Measurements from ENCODE around the gene LRSAM1.

Gene LRSAM1

GRCh38 chr9:127450830-127451607 lies at the start of gene LRSAM1, which contains the start of gene RPL12:
TSS of gene LRSAM1 (plus strand) at chr9:127451510. CDS start at chr9:127454528, 3,018 bp downstream.
TSS of gene RPL12 (minus strand) at chr9:127451406. CDS start at chr9:127451317, 89 bp downstream.
- Mint-ChIP-seq H3K4me3 (peak within 1 kb of the TSS; percentile 97), H3K27me3 (no peaks in the 10 kb centered on the region), H3K36me3 (ENCODE audit: low read depth) (peaks cover 63% of the 10 kb centered on the region), H3K4me1 (ENCODE audit: low read depth) (peaks cover 54% of the 10 kb centered on the region), H3K27ac (peak within 1 kb of the TSS; percentile 99), H3K9me3 (no peaks in the 10 kb centered on the region)

GRCh38 chr9:127402401-127403090 lies 48.8 kb upstream of the LRSAM1 start:
- Mint-ChIP-seq H3K4me1 (ENCODE audit: low read depth) (peaks cover 4% of the 10 kb centered on the region), H3K27me3 (peaks cover 42% of the 10 kb centered on the region), H3K36me3 (ENCODE audit: low read depth) (no peaks in the 10 kb centered on the region), H3K27ac (no peak overlapping the region), H3K9me3 (no peaks in the 10 kb centered on the region), H3K4me3 (no peak overlapping the region)

- H3K27ac Mint-ChIP-seq: no peak overlapping the region
- H3K4me1 Mint-ChIP-seq (ENCODE audit: low read depth): no peaks in the 10 kb centered on the region
- H3K9me3 Mint-ChIP-seq: no peaks in the 10 kb centered on the region
- peaks cover 38% of the 10 kb centered on the region for H3K27me3 Mint-ChIP-seq
- no peaks in the 10 kb centered on the region for H3K36me3 Mint-ChIP-seq (ENCODE audit: low read depth)
- no peak overlapping the region for H3K4me3 Mint-ChIP-seq
Measured at GRCh38 chr9:127403507-127404192, 47.7 kb upstream of the LRSAM1 start.

GRCh38 chr9:127404631-127405030 lies 46.7 kb upstream of the LRSAM1 start:
- Mint-ChIP-seq H3K9me3 (no peaks in the 10 kb centered on the region), H3K27me3 (peaks cover 31% of the 10 kb centered on the region), H3K36me3 (ENCODE audit: low read depth) (no peaks in the 10 kb centered on the region), H3K4me3 (no peak overlapping the region), H3K27ac (no peak overlapping the region), H3K4me1 (ENCODE audit: low read depth) (no peaks in the 10 kb centered on the region)

- Mint-ChIP-seq H3K27ac (no peak overlapping the region), H3K4me1 (ENCODE audit: low read depth) (no peaks in the 10 kb centered on the region), H3K27me3 (peaks cover 29% of the 10 kb centered on the region), H3K9me3 (no peaks in the 10 kb centered on the region), H3K36me3 (ENCODE audit: low read depth) (no peaks in the 10 kb centered on the region), H3K4me3 (no peak overlapping the region)
Measured at GRCh38 chr9:127405344-127406125, 45.8 kb upstream of the LRSAM1 start.

- Mint-ChIP-seq H3K9me3 (no peaks in the 10 kb centered on the region), H3K4me3 (no peak overlapping the region), H3K4me1 (ENCODE audit: low read depth) (no peaks in the 10 kb centered on the region), H3K27me3 (peaks cover 31% of the 10 kb centered on the region), H3K27ac (no peak overlapping the region), H3K36me3 (ENCODE audit: low read depth) (no peaks in the 10 kb centered on the region)
Measured at GRCh38 chr9:127406799-127407491, 44.4 kb upstream of the LRSAM1 start.

GRCh38 chr9:127407492-127407843 lies 43.8 kb upstream of the LRSAM1 start:
- H3K36me3 Mint-ChIP-seq (ENCODE audit: low read depth): no peaks in the 10 kb centered on the region
- H3K4me3 Mint-ChIP-seq: no peak overlapping the region
- no peak overlapping the region for H3K27ac Mint-ChIP-seq
- H3K4me1 Mint-ChIP-seq (ENCODE audit: low read depth): no peaks in the 10 kb centered on the region
- peaks cover 33% of the 10 kb centered on the region for H3K27me3 Mint-ChIP-seq
- no peaks in the 10 kb centered on the region for H3K9me3 Mint-ChIP-seq

- H3K4me3 Mint-ChIP-seq: no peak overlapping the region
- no peaks in the 10 kb centered on the region for H3K4me1 Mint-ChIP-seq (ENCODE audit: low read depth)
- H3K36me3 Mint-ChIP-seq (ENCODE audit: low read depth): no peaks in the 10 kb centered on the region
- no peaks in the 10 kb centered on the region for H3K9me3 Mint-ChIP-seq
- H3K27me3 Mint-ChIP-seq: peaks cover 49% of the 10 kb centered on the region
- H3K27ac Mint-ChIP-seq: no peak overlapping the region
Measured at GRCh38 chr9:127411122-127411521, 40.2 kb upstream of the LRSAM1 start.

- H3K27ac Mint-ChIP-seq: no peak overlapping the region
- H3K9me3 Mint-ChIP-seq: no peaks in the 10 kb centered on the region
- no peaks in the 10 kb centered on the region for H3K4me1 Mint-ChIP-seq (ENCODE audit: low read depth)
- H3K27me3 Mint-ChIP-seq: peaks cover 42% of the 10 kb centered on the region
- no peaks in the 10 kb centered on the region for H3K36me3 Mint-ChIP-seq (ENCODE audit: low read depth)
- no peak overlapping the region for H3K4me3 Mint-ChIP-seq
Measured at GRCh38 chr9:127415141-127415540, 36.2 kb upstream of the LRSAM1 start.

GRCh38 chr9:127415657-127416056 lies 35.7 kb upstream of the LRSAM1 start:
- Mint-ChIP-seq H3K36me3 (ENCODE audit: low read depth) (no peaks in the 10 kb centered on the region), H3K4me3 (no peak overlapping the region)

GRCh38 chr9:127417131-127418036 lies 33.9 kb upstream of the LRSAM1 start:
- no peaks in the 10 kb centered on the region for H3K36me3 Mint-ChIP-seq (ENCODE audit: low read depth)

More at GRCh38 chr9:127415657-127416056, 35.7 kb upstream of the LRSAM1 start:
- Mint-ChIP-seq H3K27ac (no peak overlapping the region), H3K27me3 (peaks cover 42% of the 10 kb centered on the region), H3K4me1 (ENCODE audit: low read depth) (no peaks in the 10 kb centered on the region), H3K9me3 (no peaks in the 10 kb centered on the region)

GRCh38 chr9:127418037-127418471 lies 33.3 kb upstream of the LRSAM1 start:
- Mint-ChIP-seq H3K27me3 (peaks cover 26% of the 10 kb centered on the region), H3K4me3 (no peak overlapping the region), H3K4me1 (ENCODE audit: low read depth) (peaks cover 11% of the 10 kb centered on the region), H3K27ac (no peak overlapping the region), H3K9me3 (no peaks in the 10 kb centered on the region), H3K36me3 (ENCODE audit: low read depth) (no peaks in the 10 kb centered on the region)

More at GRCh38 chr9:127417131-127418036, 33.9 kb upstream of the LRSAM1 start:
- Mint-ChIP-seq H3K27ac (peak overlapping the region; percentile 49), H3K4me3 (no peak overlapping the region), H3K27me3 (peaks cover 28% of the 10 kb centered on the region), H3K9me3 (no peaks in the 10 kb centered on the region), H3K4me1 (ENCODE audit: low read depth) (peaks cover 4% of the 10 kb centered on the region)

GRCh38 chr9:127419348-127419747 lies 32.0 kb upstream of the LRSAM1 start:
- Mint-ChIP-seq H3K9me3 (no peaks in the 10 kb centered on the region), H3K27ac (no peak overlapping the region), H3K27me3 (peaks cover 17% of the 10 kb centered on the region), H3K4me1 (ENCODE audit: low read depth) (peaks cover 17% of the 10 kb centered on the region), H3K36me3 (ENCODE audit: low read depth) (no peaks in the 10 kb centered on the region), H3K4me3 (no peak overlapping the region)
